HG02588 (cell line): Measurements from ENCODE around the gene RASIP1.
"Not testable (repeated sequence)": the region's sequence is repeated elsewhere in the genome, so short reads cannot be mapped to it uniquely, and the experiment has no call there.

Source experiments
- ATAC-seq: cut with Tn5 transposase; IDR thresholded peaks from one replicate; pipeline ENCODE4 v1.9.1; 2021; ENCODE audit warnings: mild to moderate bottlenecking, moderate library complexity; ENCODE audit not compliant: unreplicated experiment

The RASIP1 gene

DNA sequence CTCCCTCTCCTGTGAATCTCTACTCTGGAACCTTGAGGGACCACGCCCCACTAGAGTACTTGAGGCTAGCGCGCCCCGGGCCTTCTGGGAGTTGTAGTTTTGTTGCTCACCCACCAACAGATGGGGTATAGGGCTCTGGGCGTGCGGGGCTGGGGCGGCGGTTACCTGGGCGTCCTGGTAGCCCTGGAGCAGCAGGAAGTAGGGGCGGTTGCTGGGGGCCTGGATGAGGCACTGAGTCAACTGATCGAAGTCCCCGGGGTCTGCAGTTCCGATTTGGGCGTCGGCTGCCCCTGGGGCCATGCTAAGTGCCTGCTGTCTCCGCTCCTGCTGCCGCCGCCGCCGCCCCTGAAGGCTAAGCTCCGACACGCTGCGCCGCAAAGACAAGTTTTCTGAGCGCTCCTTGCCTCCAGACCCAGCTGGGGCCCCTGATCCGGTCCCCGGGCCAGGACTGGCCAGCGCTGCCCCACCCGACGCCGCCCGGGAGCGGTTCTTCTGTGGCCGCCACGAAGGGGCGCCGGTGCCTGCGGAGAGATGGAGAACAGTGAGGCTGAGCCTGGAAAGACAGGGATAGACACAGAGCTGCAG is 5.3 kb downstream of the RASIP1 start:
- no peak for ATAC-seq

DNA sequence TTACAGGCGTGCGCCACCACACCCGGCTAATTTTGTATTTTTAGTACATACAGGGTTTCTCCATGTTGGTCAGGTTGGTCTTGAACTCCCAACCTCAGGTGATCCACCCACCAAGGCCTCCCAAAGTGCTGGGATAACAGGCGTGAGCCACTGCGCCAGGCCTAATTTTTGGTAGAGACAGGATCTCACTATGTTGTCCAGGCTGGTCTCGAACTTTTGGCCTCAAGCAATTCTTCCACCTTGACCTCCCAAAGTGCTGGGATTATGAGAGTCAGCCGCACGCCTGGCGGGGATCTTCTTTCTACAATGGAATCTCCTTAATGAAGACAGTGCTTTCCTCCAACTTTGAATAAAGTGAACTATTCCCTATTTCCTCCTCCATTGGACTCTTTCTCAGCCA is 5.8 kb downstream of the RASIP1 start:
- no peak for ATAC-seq

- ATAC-seq, result no peak
These were observed 9.0 kb downstream of the RASIP1 start for GRCh38 chr19:48731452-48731851.

DNA sequence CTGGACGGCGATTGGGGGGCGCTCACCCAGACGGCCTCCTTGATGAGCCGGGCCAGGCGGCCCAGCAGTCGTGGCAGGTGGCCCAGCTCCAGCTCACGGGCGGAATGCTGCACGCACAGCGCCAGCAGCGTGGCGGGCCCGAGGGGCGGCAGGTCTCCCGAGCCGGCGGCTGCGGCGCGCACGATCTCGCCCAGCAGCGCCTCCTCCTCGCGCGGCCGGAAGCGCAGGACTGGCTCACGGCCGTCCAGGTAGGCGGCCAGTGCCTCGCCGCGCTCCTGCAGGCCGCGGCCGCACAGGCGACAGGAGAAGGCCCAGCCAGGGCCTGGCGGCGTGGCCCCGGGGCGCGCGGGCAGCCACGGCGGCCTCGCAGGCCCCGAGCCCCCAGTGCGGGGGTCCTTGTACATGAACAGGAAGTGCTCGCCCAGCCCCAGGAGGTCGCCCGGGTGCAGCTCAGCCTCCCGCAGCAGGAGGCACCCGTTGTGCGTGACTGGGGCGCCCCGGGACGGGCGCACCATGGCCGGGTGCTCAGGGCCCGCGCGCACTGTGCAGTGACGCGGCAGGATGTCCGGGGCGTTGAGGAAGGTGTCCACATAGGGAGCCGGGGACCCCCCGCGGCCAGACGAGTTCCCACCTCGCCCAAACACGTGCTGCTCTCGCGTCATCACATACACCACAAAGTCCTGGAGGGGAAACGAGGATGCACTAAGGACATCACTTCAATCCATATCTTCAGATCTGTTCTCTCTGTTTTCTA is 11.3 kb downstream of the RASIP1 start:
- ATAC-seq, result no peak

GRCh38 chr19:48726556-48726955 is 13.9 kb downstream of the RASIP1 start:
- no peak for ATAC-seq

DNA sequence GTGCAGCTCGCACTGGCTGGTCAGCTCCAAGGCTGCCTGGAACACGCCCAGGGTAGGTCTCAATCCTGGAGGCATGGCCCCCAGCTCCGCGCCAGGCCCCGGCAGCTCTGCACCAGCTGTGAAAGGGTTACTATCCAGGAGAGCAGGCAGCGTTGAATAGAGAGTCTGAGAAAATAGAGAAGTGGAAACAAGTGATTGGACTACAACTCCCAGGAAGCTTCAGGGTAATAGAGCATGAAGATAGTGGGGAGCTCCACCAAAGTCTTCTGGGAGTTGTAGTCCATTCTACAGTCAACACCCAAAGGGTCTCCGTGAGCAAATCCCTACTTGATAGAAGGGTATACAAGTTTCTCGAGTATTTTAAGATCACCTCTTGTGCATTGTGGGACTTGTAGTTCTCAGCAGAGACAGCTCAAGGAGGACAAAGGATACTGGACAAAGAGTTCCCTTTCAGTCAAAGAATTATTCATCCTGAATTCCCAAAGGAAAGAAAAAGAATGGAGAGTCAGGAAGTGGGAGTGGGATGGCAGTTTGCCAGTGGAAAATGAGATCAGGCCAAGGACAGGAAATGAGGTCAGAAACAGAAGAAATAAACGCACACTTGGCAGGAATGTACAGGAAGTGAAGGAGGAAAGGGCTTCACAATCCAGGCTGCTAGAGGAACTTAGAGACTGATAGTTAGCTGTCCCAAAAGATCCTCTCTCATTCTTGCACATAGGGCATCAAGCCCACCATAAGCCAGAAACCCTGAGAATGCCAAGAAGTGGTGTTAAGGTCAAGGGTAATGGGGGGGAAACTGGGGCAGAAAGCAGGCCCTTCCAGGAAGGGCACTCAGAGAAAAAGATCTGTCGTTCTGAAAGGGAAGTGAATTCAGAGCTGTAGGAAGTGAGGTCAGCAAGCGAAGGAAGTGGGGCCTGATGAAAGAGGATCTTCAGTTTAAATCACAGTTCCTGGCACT is 15.3 kb downstream of the RASIP1 start:
- ATAC-seq, result no peak

- no peak for ATAC-seq
These were observed 18.2 kb downstream of the RASIP1 start for GRCh38 chr19:48722196-48722708.

GRCh38 chr19:48720613-48721296 is 19.7 kb downstream of the RASIP1 start:
- peak; percentile 76 for ATAC-seq

DNA sequence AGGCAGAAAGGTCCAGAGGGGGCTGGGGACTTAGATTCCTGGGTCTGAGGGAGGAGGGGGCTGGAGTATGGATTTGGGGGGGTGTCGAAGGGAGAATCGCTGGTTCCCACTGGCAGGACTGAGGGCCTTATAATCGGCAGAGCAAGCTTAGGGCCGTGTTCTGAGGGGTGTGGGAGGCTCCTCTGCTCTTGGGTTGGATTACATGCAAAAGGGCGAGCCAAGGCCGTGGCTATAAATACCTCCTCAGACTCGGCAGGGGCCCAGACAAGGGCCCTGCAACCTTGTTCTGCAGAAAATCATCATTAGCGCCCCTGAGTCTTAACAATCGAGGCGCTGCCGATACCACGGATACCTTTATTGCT is 20.2 kb downstream of the RASIP1 start:
- no peak for ATAC-seq

GRCh38 chr19:48719263-48720171 is 20.9 kb downstream of the RASIP1 start, which contains the start of gene MAMSTR:
MAMSTR (minus strand) TSS chr19:48719725; CDS start chr19:48719031, 694 bp downstream.
- ATAC-seq, result no peak

- ATAC-seq, result no peak
These were observed 21.6 kb downstream of the RASIP1 start for GRCh38 chr19:48718711-48719231.

- not testable (repeated sequence) for ATAC-seq
These were observed 22.3 kb downstream of the RASIP1 start for GRCh38 chr19:48718106-48718505.

DNA sequence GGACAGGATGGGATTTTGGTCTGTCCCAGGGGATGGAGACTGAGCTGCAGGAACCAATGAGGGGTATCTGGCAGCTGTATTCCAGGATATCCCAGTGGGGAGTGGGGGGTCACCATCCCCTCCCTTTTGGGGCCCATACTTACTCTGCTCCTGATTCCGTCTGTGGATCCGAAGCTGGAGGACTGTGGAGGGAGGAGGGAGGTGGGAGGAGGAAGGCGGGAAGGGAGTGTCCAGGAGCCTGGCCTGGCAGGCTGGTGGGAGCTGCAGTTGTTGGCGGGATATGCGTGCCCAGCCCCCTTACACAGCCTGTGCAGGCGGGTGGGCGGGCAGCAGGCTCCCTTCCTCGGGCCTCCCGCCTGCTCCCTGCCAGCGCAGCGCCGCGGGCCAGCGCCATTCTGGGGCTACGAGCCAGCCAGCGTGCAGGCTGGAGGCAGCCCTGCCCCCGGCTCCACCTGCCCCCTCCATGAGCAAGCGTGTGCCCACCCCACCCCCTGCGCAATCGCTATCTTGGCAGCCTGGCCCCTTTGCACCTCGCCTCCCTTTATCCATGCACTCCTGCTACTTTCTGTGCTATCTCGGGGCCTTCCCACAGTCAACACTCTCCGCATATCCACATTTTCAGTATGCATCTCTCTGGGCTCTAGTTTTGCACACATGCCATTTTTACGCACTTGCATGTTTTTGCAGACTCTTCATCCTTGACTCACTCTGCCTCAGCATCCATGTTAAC is 23.7 kb downstream of the RASIP1 start:
- ATAC-seq, result no peak

- no peak for ATAC-seq
These were observed 24.7 kb downstream of the RASIP1 start for GRCh38 chr19:48715681-48716171.

- ATAC-seq, result no peak
These were observed 25.4 kb downstream of the RASIP1 start for GRCh38 chr19:48714759-48715675.

- ATAC-seq, result peak; percentile 76
These were observed 26.3 kb downstream of the RASIP1 start for GRCh38 chr19:48713864-48714755.
